Measurements from ENCODE around the gene STAG2.
"Not testable (repeated sequence)": the region's sequence is repeated elsewhere in the genome, so short reads cannot be mapped to it uniquely, and the experiment has no call there.

DNA sequence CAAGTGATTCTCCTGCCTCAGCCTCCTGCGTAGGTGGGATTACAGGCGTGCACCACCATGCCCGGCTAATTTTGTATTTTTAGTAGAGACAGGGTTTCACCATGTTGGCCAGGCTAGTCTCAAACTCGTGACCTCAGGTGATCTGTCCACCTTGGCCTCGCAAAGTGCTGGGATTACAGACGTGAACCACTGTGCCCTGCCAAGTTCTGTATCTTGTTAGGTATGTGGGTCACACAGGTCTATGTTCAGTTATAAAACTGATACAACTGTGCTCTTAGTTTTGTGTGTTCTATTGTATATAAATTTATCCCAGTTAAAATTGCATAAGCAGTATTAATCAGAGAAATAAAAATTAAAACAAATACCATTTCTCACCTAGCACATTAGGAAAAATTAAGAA, 122.9 kb downstream of the STAG2 start:
- TF ChIP-seq, protein P1, sequence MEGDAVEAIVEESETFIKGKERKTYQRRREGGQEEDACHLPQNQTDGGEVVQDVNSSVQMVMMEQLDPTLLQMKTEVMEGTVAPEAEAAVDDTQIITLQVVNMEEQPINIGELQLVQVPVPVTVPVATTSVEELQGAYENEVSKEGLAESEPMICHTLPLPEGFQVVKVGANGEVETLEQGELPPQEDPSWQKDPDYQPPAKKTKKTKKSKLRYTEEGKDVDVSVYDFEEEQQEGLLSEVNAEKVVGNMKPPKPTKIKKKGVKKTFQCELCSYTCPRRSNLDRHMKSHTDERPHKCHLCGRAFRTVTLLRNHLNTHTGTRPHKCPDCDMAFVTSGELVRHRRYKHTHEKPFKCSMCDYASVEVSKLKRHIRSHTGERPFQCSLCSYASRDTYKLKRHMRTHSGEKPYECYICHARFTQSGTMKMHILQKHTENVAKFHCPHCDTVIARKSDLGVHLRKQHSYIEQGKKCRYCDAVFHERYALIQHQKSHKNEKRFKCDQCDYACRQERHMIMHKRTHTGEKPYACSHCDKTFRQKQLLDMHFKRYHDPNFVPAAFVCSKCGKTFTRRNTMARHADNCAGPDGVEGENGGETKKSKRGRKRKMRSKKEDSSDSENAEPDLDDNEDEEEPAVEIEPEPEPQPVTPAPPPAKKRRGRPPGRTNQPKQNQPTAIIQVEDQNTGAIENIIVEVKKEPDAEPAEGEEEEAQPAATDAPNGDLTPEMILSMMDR (IDR thresholded peaks at IDR 0.05 in 2 of 3, conservative IDR thresholded peaks at IDR 0.05 in 1 of 3; ENCODE audit: borderline replicate concordance in 1 of 3, insufficient read depth in 1 of 3, low read depth in 2 of 3, low read length in 2 of 3), result not testable (repeated sequence)
- TF ChIP-seq FOSL1 (IDR thresholded peaks at IDR 0.05; ENCODE audit: low read depth); SP1 (IDR thresholded peaks at IDR 0.05; ENCODE audit: low read depth); EZH2phosphoT487 (IDR thresholded peaks at IDR 0.05; ENCODE audit: borderline replicate concordance); ZFX (IDR thresholded peaks at IDR 0.05): not testable (repeated sequence)

Data from HCT116 (cell line).